Measurements from ENCODE around the gene RARRES1.

GRCh38 chr3:158649791-158650190 is 82.5 kb downstream of the RARRES1 start:
- TF ChIP-seq CTCF (IDR thresholded peaks at IDR 0.05) (no peak), PBX3 (IDR thresholded peaks at IDR 0.05) (no peak), EP300 (IDR thresholded peaks at IDR 0.05) (no peak), HES2 (IDR thresholded peaks at IDR 0.05) (no peak)
